B cell (primary cell): ENCODE results near the gene PIK3CB. TPM values are rescaled to one million over a fixed set of nuclear protein-coding genes. Genes with fewer than 3 reads are reported as not detected.

ENCODE experiments used
- ATAC-seq: fragments of 200-7000 bp; cut with Tn5 transposase; one replicate; pipeline ENCODE4 v1.10.0; 2021; ENCODE audit warnings: low read depth, mild to moderate bottlenecking, moderate number of reproducible peaks, moderate library complexity
- CTCF ChIA-PET: fragments of 350-600 bp; sonication (Branson Sonifier 250); formaldehyde crosslinking; loops from one replicate; lab custom pipeline; 2021; ENCODE audit warnings: antibody characterized with exemption, inconsistent platforms; lab: Charles Lee
- POLR2A ChIA-PET: fragments of 350-600 bp; sonication (Branson Sonifier 250); formaldehyde crosslinking; loops from one replicate; lab custom pipeline; 2021; ENCODE audit warnings: antibody characterized with exemption; lab: Charles Lee
- DNase-seq: peaks from one replicate; pipeline ENCODE4 v3.0.0; 2013
- H2AFZ ChIP-seq: 2 replicates; pipeline ENCODE4 v1.6.1; 2012; ENCODE audit warnings: mild to moderate bottlenecking, low read depth, low read length; ENCODE audit not compliant: insufficient read depth, poor library complexity, severe bottlenecking
- H3K27ac ChIP-seq, 2 donors: 1 replicate in 1 of 2; 2 replicates in 1 of 2; pipeline ENCODE4 v1.5.1; 2012 to 2013; ENCODE audit warnings: low read length in 2 of 2, mild to moderate bottlenecking in 2 of 2, moderate library complexity in 1 of 2
- H3K27me3 ChIP-seq, 4 experiments: fragments of 200-600 bp in 1 of 4; sonication (generic) in 1 of 4; replicated peaks in 1 of 4; 1 replicate in 2 of 4; 2 replicates in 2 of 4; pipeline versions ENCODE4 v1.6.1 to v1.7.0; 2013 to 2016; ENCODE audit warnings: low read length in 3 of 4, mild to moderate bottlenecking in 2 of 4, mixed read lengths in 1 of 4, moderate library complexity in 1 of 4; ENCODE audit not compliant: insufficient read depth in 4 of 4, control insufficient read depth in 3 of 4; ENCODE audit errors: control extremely low read depth in 1 of 4
- H3K36me3 ChIP-seq, 2 experiments: replicated peaks in 1 of 2; 1 replicate in 1 of 2; 2 replicates in 1 of 2; pipeline versions ENCODE4 v1.6.1 to v1.7.1; 2013; ENCODE audit warnings: low read length in 1 of 2; ENCODE audit not compliant: insufficient read depth in 2 of 2, control insufficient read depth in 1 of 2; ENCODE audit errors: control extremely low read depth in 1 of 2, extremely low read depth in 1 of 2
- H3K4me1 ChIP-seq, 2 donors: fragments of 200-600 bp in 1 of 2; sonication (generic) in 1 of 2; 1 replicate in 1 of 2; 2 replicates in 1 of 2; pipeline versions ENCODE4 v1.5.1 to v1.6.1; 2013 to 2017; ENCODE audit warnings: low read length in 2 of 2; ENCODE audit not compliant: control insufficient read depth in 2 of 2, insufficient read depth in 2 of 2
- H3K4me2 ChIP-seq: replicated peaks from 2 replicates; pipeline ENCODE3; 2012; ENCODE audit warnings: mild to moderate bottlenecking, low read depth, low read length; ENCODE audit not compliant: poor library complexity, severe bottlenecking
- H3K4me3 ChIP-seq, 5 experiments: fragments of 200-600 bp in 1 of 5; sonication (generic) in 1 of 5; 1 replicate in 3 of 5; 2 replicates in 2 of 5; pipeline versions ENCODE4 v1.5.1 to v1.7.0; 2011 to 2016; ENCODE audit warnings: low read length in 4 of 5, mild to moderate bottlenecking in 4 of 5, low read depth in 2 of 5, control low read depth in 1 of 5, moderate library complexity in 1 of 5; ENCODE audit not compliant: insufficient read depth in 1 of 5; ENCODE audit errors: control extremely low read depth in 1 of 5, extremely low read depth in 1 of 5
- H3K79me2 ChIP-seq: fragments of 200-600 bp; sonication (generic); one replicate; pipeline ENCODE4 v1.6.0; 2016; ENCODE audit warnings: low read length; ENCODE audit not compliant: control insufficient read depth, insufficient read depth
- H3K9ac ChIP-seq: fragments of 200-600 bp; sonication (generic); 2 replicates; pipeline ENCODE4 v1.6.1; 2017; ENCODE audit warnings: mild to moderate bottlenecking, low read length, moderate library complexity
- H3K9me3 ChIP-seq, 3 donors: one replicate each; pipeline versions ENCODE4 v1.6.1 to v1.7.1; 2013; ENCODE audit warnings: low read length in 2 of 3; ENCODE audit not compliant: control insufficient read depth in 2 of 3, insufficient read depth in 1 of 3; ENCODE audit errors: control extremely low read depth in 1 of 3
- H4K20me1 ChIP-seq: 2 replicates; pipeline ENCODE4 v1.6.0; 2012; ENCODE audit warnings: mild to moderate bottlenecking, low read length; ENCODE audit not compliant: insufficient read depth, control insufficient read depth, poor library complexity, severe bottlenecking
- H3K27ac Mint-ChIP-seq: one replicate; pipeline ENCODE4 v1.8.0; 2021; ENCODE audit warnings: mixed read lengths
- H3K27me3 Mint-ChIP-seq: one replicate; pipeline ENCODE4 v1.8.0; 2021; ENCODE audit warnings: mixed read lengths
- H3K4me1 Mint-ChIP-seq: one replicate; pipeline ENCODE4 v1.8.0; 2021; ENCODE audit warnings: mixed read lengths
- H3K4me3 Mint-ChIP-seq: one replicate; pipeline ENCODE4 v1.8.0; 2021; ENCODE audit warnings: mixed read lengths
- H3K9me3 Mint-ChIP-seq: one replicate; pipeline ENCODE4 v1.8.0; 2022; ENCODE audit warnings: mixed read lengths; ENCODE audit not compliant: insufficient read depth
- CTCF ChIP-seq: fragments of 200-600 bp; IDR thresholded peaks from one replicate; pipeline ENCODE4 v1.8.0; 2022; ENCODE audit warnings: antibody characterized with exemption, mild to moderate bottlenecking
- EZH2 ChIP-seq: IDR thresholded peaks from 2 replicates; pipeline ENCODE4 v1.6.1; 2012; ENCODE audit warnings: borderline replicate concordance, low read depth, mild to moderate bottlenecking, moderate library complexity, low read length; ENCODE audit not compliant: insufficient read depth, poor library complexity, severe bottlenecking
- WGBS: methylation state at CpG from one replicate; pipeline ENCODE4 v1.1.5; 2013; ENCODE audit warnings: missing lambda C conversion rate; ENCODE audit not compliant: insufficient coverage; 5-methylcytosine and 5-hydroxymethylcytosine counted together
- intact Hi-C: fragments of 100-400 bp; cut with micrococcal nuclease; formaldehyde crosslinking; loops from one replicate; pipeline ENCODE4 v1.10.0; 2022
- polyA plus RNA-seq: library from polyadenylated mRNA; depleted of rRNA; stranded (reverse); fragments of >200 nt; gene quantifications from 2 replicates; pipeline ENCODE4 v1.2.3, GENCODE V29; 2012
- total RNA-seq, 2 donors: library from RNA; stranded (reverse); fragments of 120-200 nt in 1 of 2; gene quantifications; 1 replicate in 1 of 2; 2 replicates in 1 of 2; pipeline versions ENCODE4 v1.2.3 to v1.2.4, GENCODE V29; 2013 to 2022

The PIK3CB gene
- total and polyA plus RNA-seq, 2 donors (not counting 1 experiment from before 2014, with no cell fraction given): 3.6 to 29.4 TPM

- H3K27ac ChIP-seq: no peak overlapping the region
- no peak overlapping the region for H3K4me3 Mint-ChIP-seq
- peaks cover 12% of the 10 kb centered on the region for H3K4me1 Mint-ChIP-seq
- ChIA-PET POLR2A (no interaction called here), CTCF (no interaction called here)
- TF ChIP-seq CTCF (no peak), EZH2 (no peak)
- H3K79me2 ChIP-seq: peaks cover 44% of the 10 kb centered on the region
- no peak overlapping the region for H3K4me3 ChIP-seq
- H3K36me3 ChIP-seq: no peaks in the 10 kb centered on the region
- no peaks in the 10 kb centered on the region for H3K9me3 Mint-ChIP-seq
- ATAC-seq (no peak), DNase-seq (no peak)
- H3K4me2 ChIP-seq: no peak overlapping the region
- no peaks in the 10 kb centered on the region for H3K9me3 ChIP-seq
- no peaks in the 10 kb centered on the region for H3K4me1 ChIP-seq
- no peaks in the 10 kb centered on the region for H3K27me3 Mint-ChIP-seq
- no CpG with 5 or more reads among the region's 3 CpGs for WGBS
- no peaks in the 10 kb centered on the region for H3K27me3 ChIP-seq
- peaks cover 8% of the 10 kb centered on the region for H4K20me1 ChIP-seq
- no peak overlapping the region for H2AFZ ChIP-seq
- H3K9ac ChIP-seq: no peak overlapping the region
- intact Hi-C loops: no loop called here
- no peak overlapping the region for H3K27ac Mint-ChIP-seq
Observed at GRCh38 chr3:138801792-138802191, 32.9 kb downstream of the PIK3CB start.

GRCh38 chr3:138800248-138800647 is 34.5 kb downstream of the PIK3CB start:
- no peak for TF ChIP-seq EZH2
- TF ChIP-seq CTCF: no peak
- POLR2A ChIA-PET: no interaction called here

More at GRCh38 chr3:138800248-138800647, 34.5 kb downstream of the PIK3CB start:
- H4K20me1 ChIP-seq: peaks cover 9% of the 10 kb centered on the region
- no peak for DNase-seq
- peaks cover 31% of the 10 kb centered on the region for H3K79me2 ChIP-seq
- H3K4me1 Mint-ChIP-seq: peaks cover 12% of the 10 kb centered on the region
- H3K27me3 ChIP-seq: no peaks in the 10 kb centered on the region
- ATAC-seq: no peak
- CTCF ChIA-PET: no interaction called here
- no peaks in the 10 kb centered on the region for H3K4me1 ChIP-seq
- H3K4me3 Mint-ChIP-seq: no peak overlapping the region
- H3K9ac ChIP-seq: no peak overlapping the region
- no peak overlapping the region for H3K27ac Mint-ChIP-seq
- no peak overlapping the region for H3K4me2 ChIP-seq
- no CpG with 5 or more reads among the region's 2 CpGs for WGBS
- no peak overlapping the region for H2AFZ ChIP-seq
- H3K9me3 ChIP-seq: no peaks in the 10 kb centered on the region
- H3K27ac ChIP-seq: no peak overlapping the region
- no peak overlapping the region for H3K4me3 ChIP-seq
- H3K36me3 ChIP-seq: no peaks in the 10 kb centered on the region
- H3K27me3 Mint-ChIP-seq: no peaks in the 10 kb centered on the region
- no peaks in the 10 kb centered on the region for H3K9me3 Mint-ChIP-seq
- intact Hi-C loops: no loop called here
